HEK293 (cell line): ENCODE measurements around the gene SLC26A11.

Experiments used
- CTCF ChIA-PET: fragments of 350-600 bp; formaldehyde crosslinking; extraction: SDS; loops from one replicate; lab custom pipeline; 2021; ENCODE audit warnings: antibody characterized with exemption; lab: Yijun Ruan, JAX
- POLR2A ChIA-PET: fragments of 300-600 bp; formaldehyde crosslinking; extraction: SDS; loops from one replicate; lab custom pipeline; 2020; ENCODE audit warnings: antibody characterized with exemption, inconsistent platforms; lab: Yijun Ruan, JAX
- H3K27ac ChIP-seq: fragments of 200-500 bp; sonication (Bioruptor generic); 2 replicates; pipeline ENCODE4 v1.5.1; 2014; ENCODE audit warnings: low read depth, low read length, control low read depth, inconsistent platforms; ENCODE audit errors: extremely low read depth
- H3K36me3 ChIP-seq, 2 experiments: fragments of 200-500 bp in 1 of 2; sonication (Bioruptor generic) in 1 of 2; 1 replicate in 1 of 2; 2 replicates in 1 of 2; pipeline ENCODE4 v1.5.1; 2014 to 2017; ENCODE audit warnings: inconsistent platforms in 2 of 2, low read length in 2 of 2; ENCODE audit not compliant: control insufficient read depth in 2 of 2, insufficient read depth in 1 of 2
- H3K4me1 ChIP-seq: fragments of 200-500 bp; sonication (Bioruptor generic); 2 replicates; pipeline ENCODE4 v1.5.1; 2014; ENCODE audit warnings: mild to moderate bottlenecking, low read length, inconsistent platforms; ENCODE audit not compliant: control insufficient read depth, insufficient read depth
- H3K4me3 ChIP-seq: 2 replicates; pipeline ENCODE4 v1.5.1; 2011; ENCODE audit warnings: low read depth, mild to moderate bottlenecking, control low read depth, low read length, moderate library complexity
- H3K9me3 ChIP-seq: fragments of 200-500 bp; sonication (Bioruptor generic); 2 replicates; pipeline ENCODE4 v1.5.1; 2014; ENCODE audit warnings: low read depth, low read length, inconsistent platforms; ENCODE audit not compliant: control insufficient read depth, insufficient read depth
- GLIS1 ChIP-seq: fragments of 450-650 bp; formaldehyde crosslinking; IDR thresholded peaks from 2 replicates; pipeline ENCODE4 v1.5.1; 2016; ENCODE audit warnings: missing biosample characterization, missing genetic modification characterization
- HOXC10 ChIP-seq: sonication (generic); formaldehyde crosslinking; IDR thresholded peaks from 2 replicates; pipeline ENCODE4 v1.8.1; 2023; ENCODE audit warnings: mild to moderate bottlenecking, missing genetic modification reagents
- KLF1 ChIP-seq: fragments of 450-650 bp; formaldehyde crosslinking; IDR thresholded peaks from 2 replicates; pipeline ENCODE4 v1.5.1; 2016; ENCODE audit warnings: missing biosample characterization, missing genetic modification characterization
- OVOL3 ChIP-seq: fragments of 450-650 bp; formaldehyde crosslinking; IDR thresholded peaks from 2 replicates; pipeline ENCODE4 v1.5.1; 2016; ENCODE audit warnings: missing biosample characterization, missing genetic modification characterization
- SALL2 ChIP-seq: fragments of 450-650 bp; formaldehyde crosslinking; IDR thresholded peaks from 2 replicates; pipeline ENCODE4 v1.5.0; 2017; ENCODE audit warnings: missing biosample characterization, mild to moderate bottlenecking, missing genetic modification characterization, borderline replicate concordance
- SCRT1 ChIP-seq: fragments of 450-650 bp; formaldehyde crosslinking; IDR thresholded peaks from 2 replicates; pipeline ENCODE4 v1.5.1; 2016; ENCODE audit warnings: missing biosample characterization, missing genetic modification characterization, borderline replicate concordance
- SETDB1 ChIP-seq: IDR thresholded peaks from one replicate; pipeline ENCODE4 v1.6.1; 2017; ENCODE audit warnings: mild to moderate bottlenecking, low read length, moderate library complexity, mixed read lengths; ENCODE audit not compliant: insufficient read length
- ZBTB20 ChIP-seq: fragments of 450-650 bp; formaldehyde crosslinking; IDR thresholded peaks from 2 replicates; pipeline ENCODE4 v1.5.1; 2016; ENCODE audit warnings: missing biosample characterization, missing genetic modification characterization
- ZBTB7A ChIP-seq: fragments of 450-650 bp; formaldehyde crosslinking; IDR thresholded peaks from 2 replicates; pipeline ENCODE4 v1.5.1; 2016; ENCODE audit warnings: low read depth, missing biosample characterization, missing genetic modification characterization
- ZIC2 ChIP-seq: fragments of 450-650 bp; formaldehyde crosslinking; IDR thresholded peaks from 2 replicates; pipeline ENCODE4 v1.5.1; 2016; ENCODE audit warnings: missing biosample characterization, missing genetic modification characterization
- ZNF202 ChIP-seq: fragments of 450-650 bp; formaldehyde crosslinking; IDR thresholded peaks from 2 replicates; pipeline ENCODE4 v1.5.1; 2016; ENCODE audit warnings: missing biosample characterization, missing genetic modification characterization, borderline replicate concordance
- ZNF24 ChIP-seq: fragments of 450-650 bp; formaldehyde crosslinking; IDR thresholded peaks from 2 replicates; pipeline ENCODE4 v1.5.1; 2016; ENCODE audit warnings: missing biosample characterization, missing genetic modification characterization
- ZNF391 ChIP-seq: fragments of 450-650 bp; formaldehyde crosslinking; IDR thresholded peaks from 2 replicates; pipeline ENCODE4 v1.5.1; 2016; ENCODE audit warnings: low read depth, missing biosample characterization, missing genetic modification characterization, borderline replicate concordance
- ZNF426 ChIP-seq: fragments of 450-650 bp; formaldehyde crosslinking; IDR thresholded peaks from 2 replicates; pipeline ENCODE4 v1.5.1; 2017; ENCODE audit warnings: missing biosample characterization, missing genetic modification characterization, mild to moderate bottlenecking, inconsistent platforms, moderate library complexity
- ZNF530 ChIP-seq: fragments of 450-650 bp; formaldehyde crosslinking; IDR thresholded peaks from 2 replicates; pipeline ENCODE4 v1.5.1; 2016; ENCODE audit warnings: low read depth, missing biosample characterization, missing genetic modification characterization
- ZNF555 ChIP-seq: fragments of 450-650 bp; formaldehyde crosslinking; conservative IDR thresholded peaks from 2 replicates; pipeline ENCODE4 v1.5.1; 2017; ENCODE audit warnings: missing biosample characterization, mild to moderate bottlenecking, missing genetic modification characterization, inconsistent platforms
- ZNF596 ChIP-seq: fragments of 450-650 bp; IDR thresholded peaks from 2 replicates; pipeline ENCODE4 v1.5.0; 2018; ENCODE audit warnings: missing biosample characterization, mild to moderate bottlenecking, missing genetic modification characterization, moderate library complexity
- TF ChIP-seq, protein P1 (sequence below): fragments of 450-650 bp; IDR thresholded peaks from 2 replicates; pipeline ENCODE4 v1.5.1; 2018; ENCODE audit warnings: missing biosample characterization, mild to moderate bottlenecking, missing genetic modification characterization
- TF ChIP-seq, protein P2 (sequence below): fragments of 450-650 bp; formaldehyde crosslinking; IDR thresholded peaks from 2 replicates; pipeline ENCODE4 v1.5.1; 2017; ENCODE audit warnings: missing biosample characterization, missing genetic modification characterization
- TF ChIP-seq, protein P3 (sequence below): fragments of 450-650 bp; formaldehyde crosslinking; IDR thresholded peaks from 2 replicates; pipeline ENCODE4 v1.5.1; 2016; ENCODE audit warnings: missing biosample characterization, missing genetic modification characterization

The SLC26A11 gene

DNA sequence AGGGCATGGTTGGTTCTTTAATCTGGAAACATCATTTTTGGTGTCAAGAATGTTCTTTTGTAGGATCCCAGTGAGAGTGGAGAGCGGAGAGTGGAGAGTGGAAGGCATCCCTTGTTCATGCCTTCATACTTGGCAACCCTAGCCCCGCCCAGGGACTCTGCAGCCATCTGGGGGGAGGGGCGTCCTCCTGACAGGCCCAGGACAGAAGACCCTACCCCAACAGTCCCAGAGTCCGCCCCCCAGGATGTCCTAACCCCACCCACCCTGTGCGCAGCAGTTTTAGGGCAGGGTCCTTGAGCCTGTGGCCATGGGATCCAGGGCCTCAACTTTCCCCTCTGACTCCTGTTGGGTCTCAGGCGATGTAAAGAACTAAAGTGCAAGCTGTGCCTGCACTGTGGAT, 4.5 kb downstream of the SLC26A11 start:
- ChIA-PET POLR2A (no interaction called here), CTCF (no interaction called here)
- no peak overlapping the region for H3K27ac ChIP-seq
- H3K9me3 ChIP-seq = no peaks in the 10 kb centered on the region
- peaks cover 0 to 41% of the 10 kb centered on the region in 2 experiments; a peak in 2 of 3 replicates for H3K36me3 ChIP-seq
- peaks cover 3% of the 10 kb centered on the region; the same call in 1 of the 2 replicates for H3K4me1 ChIP-seq
- TF ChIP-seq ZNF555 (tag by site-specific recombination) (no peak), ZNF24 (tag by site-specific recombination) (no peak), OVOL3 (tag by site-specific recombination) (no peak), ZBTB7A (tag by site-specific recombination) (no peak), ZNF202 (tag by site-specific recombination) (no peak), ZNF391 (tag by site-specific recombination) (no peak)
- TF ChIP-seq, protein P1, sequence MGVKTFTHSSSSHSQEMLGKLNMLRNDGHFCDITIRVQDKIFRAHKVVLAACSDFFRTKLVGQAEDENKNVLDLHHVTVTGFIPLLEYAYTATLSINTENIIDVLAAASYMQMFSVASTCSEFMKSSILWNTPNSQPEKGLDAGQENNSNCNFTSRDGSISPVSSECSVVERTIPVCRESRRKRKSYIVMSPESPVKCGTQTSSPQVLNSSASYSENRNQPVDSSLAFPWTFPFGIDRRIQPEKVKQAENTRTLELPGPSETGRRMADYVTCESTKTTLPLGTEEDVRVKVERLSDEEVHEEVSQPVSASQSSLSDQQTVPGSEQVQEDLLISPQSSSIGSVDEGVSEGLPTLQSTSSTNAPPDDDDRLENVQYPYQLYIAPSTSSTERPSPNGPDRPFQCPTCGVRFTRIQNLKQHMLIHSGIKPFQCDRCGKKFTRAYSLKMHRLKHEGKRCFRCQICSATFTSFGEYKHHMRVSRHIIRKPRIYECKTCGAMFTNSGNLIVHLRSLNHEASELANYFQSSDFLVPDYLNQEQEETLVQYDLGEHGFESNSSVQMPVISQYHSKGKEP = no peak
- TF ChIP-seq, protein P2, sequence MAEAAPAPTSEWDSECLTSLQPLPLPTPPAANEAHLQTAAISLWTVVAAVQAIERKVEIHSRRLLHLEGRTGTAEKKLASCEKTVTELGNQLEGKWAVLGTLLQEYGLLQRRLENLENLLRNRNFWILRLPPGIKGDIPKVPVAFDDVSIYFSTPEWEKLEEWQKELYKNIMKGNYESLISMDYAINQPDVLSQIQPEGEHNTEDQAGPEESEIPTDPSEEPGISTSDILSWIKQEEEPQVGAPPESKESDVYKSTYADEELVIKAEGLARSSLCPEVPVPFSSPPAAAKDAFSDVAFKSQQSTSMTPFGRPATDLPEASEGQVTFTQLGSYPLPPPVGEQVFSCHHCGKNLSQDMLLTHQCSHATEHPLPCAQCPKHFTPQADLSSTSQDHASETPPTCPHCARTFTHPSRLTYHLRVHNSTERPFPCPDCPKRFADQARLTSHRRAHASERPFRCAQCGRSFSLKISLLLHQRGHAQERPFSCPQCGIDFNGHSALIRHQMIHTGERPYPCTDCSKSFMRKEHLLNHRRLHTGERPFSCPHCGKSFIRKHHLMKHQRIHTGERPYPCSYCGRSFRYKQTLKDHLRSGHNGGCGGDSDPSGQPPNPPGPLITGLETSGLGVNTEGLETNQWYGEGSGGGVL (tag by site-specific recombination) = no peak
- no peak overlapping the region for H3K4me3 ChIP-seq

GRCh38 chr17:80225230-80225629, 5.0 kb downstream of the SLC26A11 start:
- ChIA-PET POLR2A (no interaction called here), CTCF (interaction anchor here (0.7 to 1.1 kb wide), 2 partner anchors 10 to 30 kb away, joined by 3 to 4 read pairs; no protein-coding TSS in a partner anchor)
- no peak overlapping the region for H3K27ac ChIP-seq

GRCh38 chr17:80227156-80227555, 6.9 kb downstream of the SLC26A11 start:
- Histone ChIP-seq H3K4me3 (no peak overlapping the region), H3K36me3 (peaks cover 12 to 57% of the 10 kb centered on the region in 2 experiments), H3K27ac (no peak overlapping the region), H3K9me3 (no peaks in the 10 kb centered on the region), H3K4me1 (no peaks in the 10 kb centered on the region)
- TF ChIP-seq ZNF426 (no peak), SCRT1 (tag by site-specific recombination) (no peak), HOXC10 (CRISPR knock-in tag) (no peak), ZBTB20 (tag by site-specific recombination) (no peak), ZNF530 (no peak), SETDB1 (no peak), ZNF596 (tag by site-specific recombination) (no peak), KLF1 (tag by site-specific recombination) (no peak)
- TF ChIP-seq, protein P3, sequence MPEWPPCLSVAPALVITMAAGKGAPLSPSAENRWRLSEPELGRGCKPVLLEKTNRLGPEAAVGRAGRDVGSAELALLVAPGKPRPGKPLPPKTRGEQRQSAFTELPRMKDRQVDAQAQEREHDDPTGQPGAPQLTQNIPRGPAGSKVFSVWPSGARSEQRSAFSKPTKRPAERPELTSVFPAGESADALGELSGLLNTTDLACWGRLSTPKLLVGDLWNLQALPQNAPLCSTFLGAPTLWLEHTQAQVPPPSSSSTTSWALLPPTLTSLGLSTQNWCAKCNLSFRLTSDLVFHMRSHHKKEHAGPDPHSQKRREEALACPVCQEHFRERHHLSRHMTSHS = no peak
- CTCF ChIA-PET = interaction anchor here (0.6 to 0.8 kb wide), 4 partner anchors 10 to 1047 kb away, joined by 3 to 5 read pairs (median 3); no protein-coding TSS in a partner anchor
- POLR2A ChIA-PET = interaction anchor here (0.6 kb wide), 2 partner anchors 28 to 209 kb away, joined by 3 to 5 read pairs; no protein-coding TSS in a partner anchor

More at GRCh38 chr17:80225230-80225629, 5.0 kb downstream of the SLC26A11 start:
- peak; percentile 76 for TF ChIP-seq ZIC2
- TF ChIP-seq GLIS1 = peak; percentile 63
- no peak for TF ChIP-seq SALL2
- peaks cover 3% of the 10 kb centered on the region; the same call in 1 of the 2 replicates for H3K4me1 ChIP-seq
- H3K9me3 ChIP-seq = no peaks in the 10 kb centered on the region
- peaks cover 0 to 42% of the 10 kb centered on the region in 2 experiments; a peak in 2 of 3 replicates for H3K36me3 ChIP-seq
- H3K4me3 ChIP-seq = no peak overlapping the region
